Astrocyte (in vitro differentiated cells and primary cell): Measurements from ENCODE around the gene TMEM161A. TPM values are rescaled to one million over a fixed set of nuclear protein-coding genes. Genes with fewer than 3 reads are reported as not detected.
A peak's percentile ranks its signal among the peaks of the same experiment; 100 is the strongest.

ENCODE experiments used
- DNase-seq: peaks from one replicate; pipeline ENCODE4 v3.0.0-alpha.2; 2010; ENCODE audit warnings: low read depth
- FAIRE-seq: peaks from 2 replicates; lab custom pipeline; 2011; peaks lifted over from hg19 to GRCh38; lab: Jason Lieb, UNC
- H2AFZ ChIP-seq: 2 replicates; pipeline ENCODE4 v1.6.0; 2012; ENCODE audit warnings: low read depth, low read length, inconsistent platforms
- H3K27ac ChIP-seq: 2 replicates; pipeline ENCODE4 v1.5.1; 2011; ENCODE audit warnings: low read depth, low read length, inconsistent platforms
- H3K27me3 ChIP-seq: 2 replicates; pipeline ENCODE4 v1.6.0; 2011; ENCODE audit warnings: low read length, inconsistent platforms; ENCODE audit not compliant: insufficient read depth
- H3K36me3 ChIP-seq: 2 replicates; pipeline ENCODE4 v1.5.1; 2011; ENCODE audit warnings: low read length, inconsistent platforms; ENCODE audit not compliant: insufficient read depth
- H3K4me1 ChIP-seq: 2 replicates; pipeline ENCODE4 v1.5.1; 2011; ENCODE audit warnings: low read length, inconsistent platforms; ENCODE audit not compliant: insufficient read depth
- H3K4me2 ChIP-seq: 2 replicates; pipeline ENCODE4 v1.6.0; 2012; ENCODE audit warnings: low read length, inconsistent platforms
- H3K4me3 ChIP-seq: 2 replicates; pipeline ENCODE4 v1.5.1; 2011; ENCODE audit warnings: low read depth, mild to moderate bottlenecking, low read length, inconsistent platforms; ENCODE audit not compliant: insufficient read depth
- H3K79me2 ChIP-seq: 2 replicates; pipeline ENCODE4 v1.6.0; 2012; ENCODE audit warnings: mild to moderate bottlenecking, low read length, inconsistent platforms; ENCODE audit not compliant: insufficient read depth
- H3K9ac ChIP-seq: 2 replicates; pipeline ENCODE4 v1.6.0; 2012; ENCODE audit warnings: mild to moderate bottlenecking, low read length, inconsistent platforms
- H3K9me3 ChIP-seq: 2 replicates; pipeline ENCODE4 v1.5.1; 2012; ENCODE audit warnings: low read depth, mild to moderate bottlenecking, low read length, inconsistent platforms; ENCODE audit not compliant: insufficient read depth
- H4K20me1 ChIP-seq: 2 replicates; pipeline ENCODE4 v1.6.0; 2012; ENCODE audit warnings: low read length, inconsistent platforms; ENCODE audit not compliant: insufficient read depth
- H3K27ac Mint-ChIP-seq: one replicate; pipeline ENCODE4 v1.8.0; 2021; ENCODE audit warnings: mild to moderate bottlenecking, mixed read lengths; ENCODE audit not compliant: unreplicated experiment
- H3K27me3 Mint-ChIP-seq: one replicate; pipeline ENCODE4 v1.8.0; 2021; ENCODE audit warnings: low read depth, mixed read lengths; ENCODE audit not compliant: unreplicated experiment
- H3K36me3 Mint-ChIP-seq: one replicate; pipeline ENCODE4 v1.8.0; 2021; ENCODE audit warnings: low read depth, mixed read lengths; ENCODE audit not compliant: unreplicated experiment
- H3K4me1 Mint-ChIP-seq: one replicate; pipeline ENCODE4 v1.8.0; 2021; ENCODE audit warnings: low read depth, mixed read lengths; ENCODE audit not compliant: unreplicated experiment
- H3K4me3 Mint-ChIP-seq: one replicate; pipeline ENCODE4 v1.8.0; 2021; ENCODE audit warnings: mild to moderate bottlenecking, moderate library complexity, mixed read lengths; ENCODE audit not compliant: unreplicated experiment
- H3K9me3 Mint-ChIP-seq: one replicate; pipeline ENCODE4 v1.8.0; 2021; ENCODE audit warnings: mild to moderate bottlenecking, mixed read lengths; ENCODE audit not compliant: unreplicated experiment
- CTCF ChIP-seq: IDR thresholded peaks from 2 replicates; pipeline ENCODE4 v1.5.1; 2011; ENCODE audit warnings: low read depth, mild to moderate bottlenecking, inconsistent platforms, low read length, moderate library complexity; ENCODE audit not compliant: insufficient read depth
- EZH2 ChIP-seq: IDR thresholded peaks from 2 replicates; pipeline ENCODE4 v1.6.1; 2012; ENCODE audit warnings: mild to moderate bottlenecking, low read length, inconsistent platforms; ENCODE audit not compliant: insufficient read depth
- total RNA-seq: library from RNA; stranded (reverse); gene quantifications from 2 replicates; pipeline ENCODE4 v1.2.1, GENCODE V29; 2021

The TMEM161A gene
- total RNA-seq, 1 donor from 2014 or later: 27.2 TPM

DNA sequence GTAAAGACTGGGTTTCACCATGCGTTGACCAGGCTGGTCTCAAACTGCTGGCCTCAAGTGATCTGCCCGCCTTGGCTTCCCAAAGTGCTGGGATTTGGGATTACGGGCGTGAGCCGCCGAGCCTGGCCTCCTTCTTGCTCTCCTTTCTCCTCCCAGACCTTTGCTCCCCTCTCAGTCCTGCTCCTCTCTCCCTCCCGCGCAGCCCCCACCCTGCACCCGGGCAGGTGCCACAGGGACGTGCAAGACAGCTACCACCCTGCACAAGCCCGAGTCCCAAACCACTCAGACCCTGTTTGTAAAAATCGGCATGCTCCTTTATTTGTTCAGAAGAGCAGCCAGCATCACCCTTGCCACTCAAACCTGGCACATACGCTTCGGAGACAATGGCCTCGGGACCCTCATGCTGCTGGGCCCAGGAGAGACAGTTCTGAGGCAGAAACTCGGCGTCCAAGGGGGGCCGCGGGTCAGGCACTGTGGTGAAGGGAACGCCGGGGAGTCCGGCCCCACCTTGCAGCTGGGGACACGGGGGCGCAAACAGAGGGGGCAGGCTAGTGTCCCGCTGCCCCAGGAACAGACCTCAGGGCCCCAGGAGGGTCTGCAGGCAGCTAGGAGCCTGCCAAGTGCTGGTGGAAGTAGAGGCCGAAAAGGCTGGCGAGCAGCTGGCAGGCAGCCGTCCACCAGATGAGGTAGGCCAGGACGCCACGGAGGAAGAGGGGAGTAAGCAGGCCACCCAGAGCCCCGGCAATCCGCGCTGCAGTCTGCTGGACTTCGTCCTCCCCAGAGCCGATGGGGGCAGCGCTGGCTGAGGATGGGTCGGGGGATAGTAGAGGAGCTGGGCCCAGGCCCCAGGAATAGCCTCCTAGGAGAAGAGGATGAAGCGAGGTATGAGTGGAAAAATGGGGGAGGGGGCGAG, 18.7 kb downstream of the TMEM161A start:
- no peaks in the 10 kb centered on the region for H3K27me3 ChIP-seq
- H3K9me3 Mint-ChIP-seq: peaks cover 9% of the 10 kb centered on the region
- FAIRE-seq: no peak
- no peaks in the 10 kb centered on the region for H3K4me1 ChIP-seq
- no peak overlapping the region for H3K4me3 Mint-ChIP-seq
- no peaks in the 10 kb centered on the region for H3K27me3 Mint-ChIP-seq
- no peak overlapping the region for H3K4me3 ChIP-seq
- no peaks in the 10 kb centered on the region for H3K9me3 ChIP-seq
- no peak overlapping the region for H3K9ac ChIP-seq
- no peak overlapping the region for H3K4me2 ChIP-seq
- H2AFZ ChIP-seq: no peak overlapping the region
- H3K27ac Mint-ChIP-seq: no peak overlapping the region
- no peak for DNase-seq
- peaks cover 18% of the 10 kb centered on the region for H3K36me3 Mint-ChIP-seq
- H3K27ac ChIP-seq: no peak overlapping the region
- H3K36me3 ChIP-seq: no peaks in the 10 kb centered on the region
- no peaks in the 10 kb centered on the region for H3K79me2 ChIP-seq
- H3K4me1 Mint-ChIP-seq: no peaks in the 10 kb centered on the region
- no peaks in the 10 kb centered on the region for H4K20me1 ChIP-seq
- TF ChIP-seq EZH2 (no peak), CTCF (no peak)

GRCh38 chr19:19115954-19116353, 22.3 kb downstream of the TMEM161A start:
- Histone ChIP-seq H3K9ac (no peak overlapping the region), H4K20me1 (no peaks in the 10 kb centered on the region), H3K27ac (no peak overlapping the region), H3K36me3 (no peaks in the 10 kb centered on the region), H3K79me2 (no peaks in the 10 kb centered on the region), H3K4me1 (peaks cover 7% of the 10 kb centered on the region), H2AFZ (no peak overlapping the region), H3K4me3 (no peak overlapping the region), H3K9me3 (no peaks in the 10 kb centered on the region), H3K27me3 (no peaks in the 10 kb centered on the region), H3K4me2 (no peak overlapping the region)
- TF ChIP-seq CTCF (peak; percentile 31), EZH2 (no peak)
- Mint-ChIP-seq H3K9me3 (no peaks in the 10 kb centered on the region), H3K27ac (no peak overlapping the region), H3K27me3 (peaks cover 11% of the 10 kb centered on the region), H3K36me3 (peaks cover 7% of the 10 kb centered on the region), H3K4me1 (peaks cover 10% of the 10 kb centered on the region), H3K4me3 (no peak overlapping the region)
- FAIRE-seq (no peak), DNase-seq (no peak)
